ENCODE results near the gene FBXO42. TPM values are rescaled to one million over a fixed set of nuclear protein-coding genes. Genes with fewer than 3 reads are reported as not detected.
"Not testable (repeated sequence)": the region's sequence is repeated elsewhere in the genome, so short reads cannot be mapped to it uniquely, and the experiment has no call there.

The FBXO42 gene
- total RNA-seq, 1 donor from 2014 or later: 16.1 TPM

DNA sequence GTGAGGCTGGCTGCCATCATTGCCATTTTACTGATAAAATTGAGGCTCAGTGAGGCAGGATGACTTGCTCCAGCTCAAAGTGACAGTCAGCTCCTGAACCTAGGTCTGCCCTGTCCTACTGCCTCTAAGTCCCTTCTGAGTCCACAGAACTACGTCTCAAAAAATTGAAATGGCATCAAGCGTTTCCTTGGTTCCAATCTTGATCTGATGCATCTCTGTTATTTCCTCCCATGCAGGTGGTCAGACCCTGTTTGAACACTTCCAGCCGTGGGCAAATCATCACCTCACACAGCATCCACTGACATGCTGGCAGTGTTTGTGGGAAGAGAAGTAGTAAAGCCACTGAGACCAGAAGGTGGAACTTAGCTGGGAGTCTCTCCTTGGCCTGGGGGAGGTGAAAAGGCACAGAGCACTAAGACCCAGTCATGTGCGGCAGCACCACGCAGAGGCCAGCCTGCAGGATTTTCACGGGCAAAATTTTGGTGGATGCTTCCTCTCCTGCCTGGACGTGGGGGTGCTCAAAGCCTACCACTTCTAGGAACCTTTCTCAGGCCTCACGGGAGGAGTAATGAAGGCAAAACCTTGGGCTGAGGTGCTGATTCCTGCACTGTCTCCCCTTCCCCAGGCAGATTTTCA lies 107.5 kb downstream of the FBXO42 start:
- DNase-seq (ENCODE audit: low spot score): no peak

DNA sequence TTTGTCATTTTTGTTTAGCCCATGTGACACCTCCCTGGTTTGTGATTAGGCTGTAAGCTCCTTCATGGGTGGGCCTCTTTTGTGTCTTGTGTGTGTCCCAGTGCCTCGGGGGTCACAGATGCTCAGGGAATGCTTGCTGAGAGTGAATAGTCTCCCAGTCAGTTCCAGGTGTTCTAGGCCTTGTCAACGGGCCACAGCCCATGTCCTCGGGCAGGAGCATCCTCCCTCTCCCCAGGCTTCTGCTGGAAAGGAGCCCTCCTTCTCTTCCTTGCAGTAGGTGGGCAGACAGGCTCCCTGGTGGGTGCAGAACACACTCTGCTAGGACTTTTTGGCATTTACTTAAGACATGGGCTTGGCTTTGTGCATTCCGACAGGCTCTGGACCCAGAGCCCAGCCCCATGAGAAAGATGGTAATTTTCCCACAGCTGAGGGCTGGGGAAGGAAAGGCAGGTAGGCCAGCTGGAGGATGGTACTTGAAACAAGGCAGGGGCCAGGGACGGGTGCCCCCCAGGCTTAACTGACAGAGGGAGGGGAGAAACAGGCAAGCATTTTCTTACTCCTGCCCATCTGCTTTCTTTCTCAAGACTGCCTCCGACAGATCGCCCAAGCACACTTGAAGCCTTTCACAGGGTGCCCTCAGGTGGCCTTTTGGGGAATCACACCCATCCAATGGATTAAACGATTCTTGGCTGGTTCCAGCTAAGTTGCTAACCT lies 108.2 kb downstream of the FBXO42 start:
- peak; percentile 89 for DNase-seq (ENCODE audit: low spot score)

DNA sequence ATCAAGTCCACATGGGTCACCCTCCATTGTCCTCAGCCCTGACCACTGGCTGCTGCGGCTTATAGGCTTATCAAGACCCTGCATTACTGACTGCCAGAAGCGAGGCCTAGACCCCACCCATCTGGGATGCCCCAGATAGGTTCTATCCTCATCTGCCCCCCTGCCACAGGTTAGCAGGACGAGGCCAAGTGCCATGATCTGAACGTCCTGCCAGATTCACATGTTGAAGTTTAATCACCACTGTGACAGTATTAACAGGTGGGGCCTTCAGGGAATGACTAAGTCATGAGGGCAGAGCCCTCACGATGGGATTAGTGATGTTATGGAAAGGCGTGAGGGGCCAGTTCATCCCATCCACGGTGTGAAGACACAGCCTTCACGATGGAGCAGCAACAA lies 109.1 kb downstream of the FBXO42 start:
- no peak for DNase-seq (ENCODE audit: low spot score)

DNA sequence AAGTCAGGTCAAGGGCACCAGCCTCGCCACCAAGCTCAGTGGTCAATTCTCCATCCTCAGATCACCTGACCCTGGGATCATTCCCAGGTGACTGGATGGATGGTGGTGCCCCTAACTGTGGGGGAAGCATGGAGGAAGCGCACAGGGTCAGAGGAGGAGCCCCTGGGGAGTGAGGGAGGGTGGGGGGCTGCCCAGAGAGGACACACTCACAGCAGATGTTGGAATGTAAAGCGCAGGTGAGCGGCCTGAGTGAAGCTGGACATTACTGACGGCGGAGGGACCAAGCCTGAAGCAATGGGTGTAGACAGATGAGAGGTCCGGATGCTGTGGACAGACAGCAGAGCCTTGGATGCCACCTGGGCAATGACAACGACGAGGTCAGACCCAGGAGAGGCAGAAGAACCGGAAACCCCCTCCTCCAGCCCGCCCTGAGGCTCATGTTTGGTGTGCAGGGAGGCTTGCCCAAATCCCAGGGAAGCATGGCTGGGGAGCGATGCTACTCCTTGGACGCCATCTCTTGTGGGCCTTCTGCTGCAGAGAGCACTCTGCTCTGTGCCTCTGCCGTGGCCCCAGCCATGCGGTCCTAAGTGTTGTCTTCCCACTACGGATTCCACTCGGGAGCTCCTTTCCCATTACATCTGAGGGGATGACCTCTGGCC lies 109.6 kb downstream of the FBXO42 start:
- no peak for DNase-seq (ENCODE audit: low spot score)

DNA sequence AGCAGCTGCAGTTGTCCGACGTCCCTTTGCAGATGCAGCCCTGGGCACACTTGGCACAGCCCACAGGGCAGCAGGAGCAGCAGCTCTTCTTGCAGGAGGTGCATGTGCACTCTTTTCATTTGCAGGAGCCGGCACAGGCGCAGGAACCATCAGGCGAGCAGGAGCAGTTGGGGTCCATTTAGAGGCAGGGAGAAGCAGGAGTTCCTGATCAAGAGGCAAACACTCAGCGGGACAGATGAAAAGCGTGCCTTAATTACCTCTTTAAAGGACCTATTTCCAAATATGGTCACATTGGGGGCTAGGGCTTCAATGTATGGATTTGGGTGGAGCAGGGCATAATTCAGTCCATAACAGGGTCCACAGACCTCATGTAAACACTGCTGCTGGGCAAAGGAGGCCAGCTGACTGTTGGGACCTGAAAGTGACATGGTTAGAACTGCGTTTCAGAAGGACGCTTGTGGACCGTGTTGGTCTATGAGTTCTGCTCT lies 111.0 kb downstream of the FBXO42 start:
- DNase-seq (ENCODE audit: low spot score): no peak

DNA sequence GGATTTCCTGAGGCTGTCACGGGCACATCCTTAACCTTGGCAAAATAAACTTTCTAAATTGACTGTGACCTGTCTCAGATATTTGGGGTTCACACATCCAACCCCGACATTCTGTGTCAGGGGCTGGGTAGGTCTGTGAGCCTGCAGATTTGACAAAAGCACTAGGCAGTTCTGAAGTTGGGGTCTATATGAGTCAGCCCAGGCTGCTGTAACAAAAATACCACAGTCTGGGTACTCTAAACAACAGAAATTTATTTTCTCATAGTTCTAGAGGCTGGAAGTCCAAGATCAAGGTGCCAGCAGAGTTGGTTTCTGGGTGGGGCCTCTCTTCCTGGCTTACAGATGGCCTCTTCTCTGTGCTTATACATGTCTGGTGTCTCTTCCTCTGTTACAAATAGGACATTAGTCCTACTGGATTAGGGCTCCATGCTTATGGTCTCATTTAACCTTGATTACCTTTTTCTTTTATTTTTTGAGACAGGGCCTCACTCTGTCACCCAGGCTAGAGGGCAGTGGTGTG lies 112.2 kb downstream of the FBXO42 start:
- DNase-seq (ENCODE audit: low spot score): no peak

DNA sequence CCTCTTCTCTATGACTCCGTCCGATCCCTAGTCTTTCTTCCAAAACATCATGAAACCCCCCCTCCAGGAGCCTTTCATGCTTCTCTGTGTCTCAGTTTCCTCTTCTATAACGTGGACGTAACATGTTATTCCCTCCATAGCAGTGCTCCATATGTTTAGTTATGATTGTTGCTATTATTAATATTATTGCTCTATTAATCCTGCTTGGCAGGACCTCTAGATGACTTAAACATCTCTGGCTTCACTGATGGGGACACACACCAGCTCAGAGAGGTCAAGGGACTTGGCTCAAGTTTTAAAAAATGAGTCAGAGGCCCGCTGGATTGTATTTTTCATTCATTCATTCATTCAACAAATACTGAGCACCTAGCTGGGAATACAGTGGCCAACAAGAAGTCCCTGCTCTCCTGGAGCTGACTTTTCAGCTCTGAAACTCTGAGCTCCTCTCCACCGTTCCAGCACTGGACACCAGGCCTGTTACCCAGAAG lies 114.9 kb downstream of the FBXO42 start:
- no peak for DNase-seq (ENCODE audit: low spot score)

DNA sequence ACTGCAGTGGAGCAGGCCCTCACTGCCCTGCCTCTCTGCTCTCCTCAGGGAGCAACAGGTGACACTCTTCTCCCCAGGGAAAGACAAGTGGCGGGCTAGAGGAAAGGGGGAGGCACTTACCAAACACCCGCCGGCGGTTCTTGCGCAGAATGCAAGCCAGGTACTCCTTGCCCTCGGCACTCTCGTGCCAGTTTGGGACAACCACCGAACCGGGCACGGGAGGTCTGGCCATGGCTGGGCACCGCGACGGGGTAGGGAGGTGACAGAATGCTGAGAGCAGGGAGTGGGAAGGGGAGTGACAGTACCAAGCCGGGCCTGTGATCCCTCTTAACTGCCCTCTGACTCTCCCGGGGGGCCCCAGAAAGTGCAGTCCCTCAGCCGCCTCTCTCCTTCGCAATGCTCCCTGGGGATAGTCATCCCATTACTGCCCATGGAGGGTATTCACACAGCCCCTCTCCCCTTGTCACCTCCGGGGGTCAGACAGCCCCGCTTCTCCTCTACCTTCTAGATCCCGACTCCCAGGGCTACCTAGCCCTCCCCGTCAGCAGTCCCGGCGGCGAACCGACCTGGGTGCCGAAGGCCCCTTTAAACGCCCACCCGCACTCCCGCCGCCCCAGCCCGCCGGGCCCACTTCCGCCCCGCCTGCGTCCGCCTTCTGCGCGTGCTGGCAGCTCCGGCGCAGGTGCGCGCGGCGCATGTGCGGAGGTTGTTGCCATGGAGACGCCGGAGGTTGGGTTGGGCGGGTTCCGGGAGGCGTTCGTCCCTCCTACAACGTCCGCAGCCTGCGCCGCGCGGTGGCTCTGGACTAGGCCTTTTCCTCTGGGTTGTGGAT lies 115.6 kb downstream of the FBXO42 start, which contains the start of gene CPLANE2:
Gene CPLANE2 (minus strand): TSS at position 673 of the 832 bp plus-strand sequence. CDS start 441 bp downstream, at position 232.
- DNase-seq (ENCODE audit: low spot score): peak; percentile 95

DNA sequence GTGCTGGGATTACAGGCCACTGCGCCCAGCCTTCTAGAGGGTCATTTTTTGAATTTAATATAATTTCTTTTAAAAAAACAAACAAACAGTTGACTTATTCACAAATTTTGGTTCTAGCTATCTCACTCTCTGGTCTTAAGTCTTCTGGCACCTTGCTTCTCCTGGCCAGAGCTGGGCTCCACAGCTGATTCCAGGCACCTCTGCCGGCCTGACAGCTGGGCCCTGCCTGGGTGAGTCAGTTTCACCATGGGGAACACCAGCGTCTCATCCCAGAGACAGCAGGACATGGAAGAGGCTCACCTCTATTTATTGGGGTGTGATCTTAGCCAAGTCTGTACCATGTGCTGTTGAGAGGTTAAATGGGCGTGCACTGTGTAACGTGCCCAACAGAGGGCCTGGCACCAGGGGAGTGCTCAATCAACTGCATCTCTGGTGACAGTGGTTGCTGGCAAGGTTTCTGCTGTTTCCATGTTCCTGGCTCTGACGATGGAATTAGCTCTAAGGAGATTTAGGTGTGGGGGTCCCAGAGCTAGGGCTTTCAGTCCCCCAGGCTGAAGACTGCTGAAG lies 116.3 kb downstream of the FBXO42 start:
- DNase-seq (ENCODE audit: low spot score): no peak

DNA sequence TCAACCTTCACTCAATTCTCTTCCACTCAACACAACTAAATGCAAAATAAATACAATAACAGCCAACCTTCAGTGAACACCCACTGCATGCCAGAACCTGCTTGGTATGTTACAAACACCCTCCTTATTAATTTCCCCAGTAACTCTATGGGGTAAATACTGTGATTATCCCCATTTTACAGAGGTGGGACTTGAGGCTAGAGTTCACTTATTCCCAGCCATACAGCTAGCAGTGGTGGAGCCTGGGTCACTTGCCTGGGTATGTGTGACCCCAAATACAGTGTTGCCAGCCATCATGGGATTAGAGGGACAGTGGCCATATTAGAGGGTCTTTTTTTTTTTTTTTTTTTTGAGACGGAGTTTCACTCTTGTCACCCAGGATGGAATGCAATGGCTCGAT lies 116.9 kb downstream of the FBXO42 start:
- DNase-seq (ENCODE audit: low spot score): no peak

DNA sequence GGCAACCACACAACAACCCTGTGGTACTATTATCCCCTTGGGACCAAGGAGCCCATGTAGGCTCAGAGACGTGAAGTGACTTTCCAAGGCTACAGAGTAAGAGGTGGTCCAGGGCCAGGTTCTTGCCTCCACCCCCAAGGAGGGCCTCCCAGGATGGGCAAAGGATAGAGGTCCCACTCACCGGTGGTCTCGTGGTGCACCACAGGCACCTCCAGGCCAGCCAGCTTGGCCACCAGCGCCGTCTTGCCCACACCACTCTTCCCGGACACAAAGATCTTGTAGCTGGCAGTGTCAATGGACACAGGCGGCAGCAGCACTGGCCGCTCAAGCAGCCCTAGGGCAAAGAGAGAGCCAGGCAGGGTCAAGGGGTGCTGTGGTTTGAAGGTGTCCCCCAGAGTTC lies 118.8 kb downstream of the FBXO42 start:
- DNase-seq (ENCODE audit: low spot score): no peak

DNA sequence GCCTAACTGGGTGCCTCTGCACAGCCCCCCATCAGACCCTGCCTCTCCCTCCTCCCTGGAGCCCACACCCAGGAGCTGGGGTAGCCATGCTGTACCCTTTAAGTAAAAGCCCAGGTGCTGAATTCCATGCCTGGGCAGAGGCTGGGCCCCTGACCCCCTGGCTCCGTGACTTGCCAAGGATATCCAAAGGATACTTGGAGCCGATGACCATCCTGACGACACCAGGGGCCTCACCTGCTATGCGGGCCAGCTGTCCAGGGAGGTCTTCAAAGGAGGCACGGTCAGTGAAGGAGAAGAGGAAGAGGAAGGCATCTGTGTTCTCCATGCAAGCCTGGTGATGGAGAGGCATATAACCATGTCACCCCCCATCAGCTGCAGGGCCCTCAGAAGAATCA lies 120.0 kb downstream of the FBXO42 start:
- DNase-seq (ENCODE audit: low spot score): no peak

DNA sequence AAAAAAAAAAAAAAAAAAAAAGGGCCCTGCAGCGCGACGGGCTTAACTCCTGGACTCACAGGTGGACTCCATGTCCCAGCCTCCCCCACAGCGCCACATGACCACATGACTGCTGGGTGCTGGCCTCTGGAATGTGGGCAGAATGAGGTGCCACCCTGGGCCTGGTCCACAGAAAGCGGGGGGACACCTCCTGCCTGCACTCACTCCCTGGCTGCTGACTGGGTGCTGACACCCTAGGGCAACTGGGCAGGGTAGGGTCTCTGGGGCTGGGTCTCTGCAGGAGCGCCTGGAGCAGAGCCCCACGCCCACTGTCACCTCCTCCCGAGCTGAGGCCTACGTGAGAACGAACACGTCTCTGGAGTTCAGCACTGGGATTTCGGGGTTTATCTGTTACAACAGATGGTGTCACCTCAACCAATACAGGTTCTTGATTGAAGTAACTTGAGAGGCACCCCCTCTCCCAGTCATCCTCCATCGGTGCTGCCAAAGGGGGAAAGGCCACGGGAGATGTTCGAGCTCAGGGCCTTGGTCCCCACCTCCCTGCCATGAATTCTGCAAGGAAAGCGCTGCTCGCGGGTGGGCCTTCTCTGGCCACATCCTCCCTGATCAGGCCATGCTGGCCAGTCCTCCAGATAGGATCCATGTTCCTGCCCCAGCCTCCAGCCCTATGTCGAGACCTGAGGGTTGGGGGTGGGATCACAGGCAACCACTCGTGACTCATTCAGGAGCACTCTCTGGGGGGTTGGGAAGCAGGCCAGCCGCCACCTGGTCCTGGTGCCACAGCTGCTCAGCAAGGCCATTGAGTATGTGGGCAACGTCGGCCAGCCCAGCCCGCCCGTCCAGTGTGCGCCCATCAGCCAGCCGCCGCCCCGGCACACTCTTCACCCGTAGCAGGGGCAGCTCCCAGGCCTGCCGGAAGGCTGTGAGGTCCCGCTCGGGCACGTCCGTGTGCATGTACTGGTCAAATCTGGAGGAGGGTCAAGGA lies 120.7 kb downstream of the FBXO42 start:
- no peak for DNase-seq (ENCODE audit: low spot score)

DNA sequence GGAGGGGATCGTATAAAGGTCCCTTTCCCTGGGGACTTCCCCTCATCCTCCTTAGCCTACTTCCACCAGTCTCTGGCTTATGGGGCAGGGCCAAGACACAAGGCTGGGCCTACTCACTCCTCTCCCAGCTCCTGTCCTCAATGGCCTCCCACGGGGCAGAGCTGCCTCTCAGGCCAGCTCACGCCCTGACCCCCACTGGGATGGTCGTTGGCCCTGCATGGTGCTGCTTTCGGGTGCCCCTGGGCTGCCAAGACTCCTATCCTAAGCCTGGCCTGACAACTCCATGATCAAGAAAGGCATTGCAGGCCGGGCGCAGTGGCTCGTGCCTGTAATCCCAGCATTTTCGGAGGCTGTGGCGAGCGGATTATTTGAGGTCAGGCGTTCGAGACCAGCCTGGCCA lies 121.5 kb downstream of the FBXO42 start:
- no peak for DNase-seq (ENCODE audit: low spot score)

DNA sequence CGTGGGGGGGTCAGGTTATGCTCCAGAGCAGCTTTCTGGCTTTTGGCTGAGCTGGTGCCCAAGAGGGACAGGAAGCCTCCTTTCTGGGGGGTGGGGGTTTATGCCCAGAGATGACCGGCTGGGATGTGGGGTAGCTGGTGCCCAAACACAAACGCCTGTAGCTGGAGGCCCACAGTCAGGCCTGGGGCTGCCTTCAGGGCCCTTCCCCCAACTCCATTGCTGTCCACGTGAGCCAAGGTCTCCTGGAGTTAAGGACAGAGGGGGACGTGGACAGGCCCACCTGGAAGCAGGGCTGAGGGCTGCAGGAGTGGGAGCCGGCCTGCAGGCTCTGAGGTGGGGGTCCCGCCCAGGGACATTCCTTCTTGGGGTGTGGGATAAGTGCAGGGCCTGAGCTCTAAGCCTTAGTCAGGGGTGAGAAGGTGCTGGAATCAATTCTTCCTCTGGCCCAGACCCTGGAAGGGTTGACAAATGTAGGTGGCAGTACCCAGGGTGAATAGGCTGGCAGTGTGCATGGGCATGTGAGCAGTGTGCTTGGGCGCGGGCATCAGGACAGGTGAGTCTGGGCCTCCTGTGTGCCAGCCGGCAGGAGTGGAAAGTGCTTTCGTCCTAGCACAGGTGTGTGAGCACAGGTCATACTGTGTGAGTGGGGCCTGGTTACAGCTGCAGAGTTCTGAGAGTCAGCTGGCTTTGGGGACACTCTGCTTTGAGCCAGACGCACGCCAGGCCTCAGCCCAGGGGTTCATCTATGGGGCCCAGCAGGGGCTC lies 122.1 kb downstream of the FBXO42 start:
- no peak for DNase-seq (ENCODE audit: low spot score)

DNA sequence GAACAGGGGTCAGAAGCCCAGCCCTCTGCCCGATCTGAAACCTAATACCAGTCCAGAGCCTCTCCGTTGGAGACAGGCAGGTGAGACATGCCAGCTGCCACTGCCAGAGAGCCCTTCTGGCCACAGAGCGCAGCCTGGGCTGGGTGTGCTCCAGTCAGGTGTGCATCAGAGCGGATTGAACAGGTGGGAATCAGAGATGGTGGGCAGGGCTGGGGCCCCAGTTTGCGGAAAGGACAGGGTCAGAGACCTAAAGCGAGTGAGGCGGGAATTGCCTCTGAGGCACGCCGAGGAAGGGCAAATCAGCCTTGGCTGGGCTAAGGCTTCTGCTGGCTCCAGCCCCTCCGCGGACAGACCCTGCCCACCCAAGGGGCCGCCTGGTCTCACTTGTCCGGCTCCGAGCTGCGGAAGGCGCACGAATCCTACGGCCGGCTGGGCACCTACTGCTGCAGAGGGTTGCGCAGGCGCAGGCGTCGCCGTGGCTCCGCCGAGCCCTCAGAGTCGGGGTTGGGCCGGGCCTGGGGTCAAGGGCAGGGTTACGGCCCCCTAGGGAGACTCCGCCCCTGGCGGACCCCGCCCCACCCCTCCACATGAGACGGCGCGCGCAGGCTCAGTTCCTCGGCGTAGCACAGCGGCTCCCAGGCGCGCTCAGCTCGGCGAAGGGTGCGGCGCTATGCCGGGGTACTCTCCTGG lies 125.6 kb downstream of the FBXO42 start:
- DNase-seq (ENCODE audit: low spot score): no peak

DNA sequence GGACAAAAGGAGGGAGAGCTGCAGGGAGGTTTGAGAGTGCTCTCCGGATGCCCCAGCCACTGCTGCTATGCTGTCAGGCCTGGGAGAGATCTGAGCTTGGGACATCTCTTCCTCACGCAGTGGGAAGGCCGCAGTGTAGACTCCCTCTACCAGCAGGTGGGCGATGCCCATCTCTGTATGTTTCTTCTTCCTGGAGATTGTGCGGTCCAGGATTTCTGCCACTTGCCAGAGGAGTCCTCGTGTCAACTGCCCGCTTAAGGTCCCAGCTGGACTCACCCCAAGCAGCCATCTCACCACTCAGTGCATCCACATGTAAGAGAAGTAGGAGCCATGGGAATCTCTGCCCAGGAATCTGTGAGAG lies 126.2 kb downstream of the FBXO42 start:
- DNase-seq (ENCODE audit: low spot score): no peak

DNA sequence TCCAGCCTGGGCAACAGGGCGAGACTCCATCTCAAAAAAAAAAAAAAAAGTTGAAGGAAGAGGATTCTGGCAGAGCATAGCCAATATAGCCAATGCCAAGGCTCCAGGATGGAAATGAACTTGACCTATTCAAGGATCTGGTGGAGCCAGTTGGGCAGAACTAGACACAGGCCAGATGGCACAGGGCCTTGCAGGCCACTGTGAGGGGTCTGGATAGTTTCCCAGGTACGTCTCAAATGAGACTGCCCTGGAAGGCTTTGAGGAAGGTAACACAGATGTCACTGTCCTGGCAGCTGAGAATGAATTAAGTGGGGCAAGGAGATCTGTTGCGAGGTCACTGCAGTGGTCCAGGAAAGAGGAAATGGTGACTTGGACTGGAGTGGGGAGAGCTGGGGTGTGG lies 127.8 kb downstream of the FBXO42 start:
- no peak for DNase-seq (ENCODE audit: low spot score)

DNA sequence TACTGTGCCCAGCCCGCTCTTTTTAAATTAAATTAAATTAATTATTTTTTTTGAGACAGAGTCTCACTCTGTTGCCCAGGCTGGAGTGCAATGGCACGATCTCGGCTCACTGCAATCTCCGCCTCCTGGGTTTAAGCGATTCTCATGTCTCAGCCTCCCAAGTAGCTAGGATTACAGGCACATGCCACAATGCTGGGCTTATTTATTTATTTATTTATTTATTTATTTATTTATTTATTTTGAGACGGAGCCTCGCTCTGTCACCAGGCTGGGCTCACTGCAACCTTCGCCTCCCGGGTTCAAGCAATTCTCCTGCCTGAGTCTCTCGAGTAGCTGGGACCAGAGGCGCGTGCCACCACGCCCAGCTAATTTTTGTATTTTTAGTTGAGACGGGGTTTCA lies 129.6 kb downstream of the FBXO42 start:
- not testable (repeated sequence) for DNase-seq (ENCODE audit: low spot score)

Data from umbilical cord (tissue), 2 donors.